Suprapubic skin (tissue), 4 donors: ENCODE results near the gene PPP1R12B.
"Not testable (repeated sequence)": the region's sequence is repeated elsewhere in the genome, so short reads cannot be mapped to it uniquely, and the experiment has no call there.

Experiments used
- POLR2A ChIP-seq, 2 donors: fragments of 450-650 bp; IDR thresholded peaks; one replicate each; pipeline ENCODE4 v1.6.1; 2017; ENCODE audit warnings: antibody characterized with exemption in 2 of 2, mild to moderate bottlenecking in 2 of 2, moderate library complexity in 2 of 2
- POLR2AphosphoS5 ChIP-seq, 3 donors: sonication (generic); formaldehyde crosslinking; IDR thresholded peaks; one replicate each; pipeline ENCODE4 v1.6.1; 2017; ENCODE audit warnings: antibody characterized with exemption in 3 of 3
- TF ChIP-seq, protein P1 (sequence below), 2 donors: fragments of 200-600 bp in 1 of 2; fragments of 450-650 bp in 1 of 2; sonication (generic) in 1 of 2; IDR thresholded peaks; one replicate each; pipeline ENCODE4 v1.5.1; 2016 to 2019; ENCODE audit warnings: antibody characterized with exemption in 2 of 2, mild to moderate bottlenecking in 1 of 2, moderate library complexity in 1 of 2

DNA sequence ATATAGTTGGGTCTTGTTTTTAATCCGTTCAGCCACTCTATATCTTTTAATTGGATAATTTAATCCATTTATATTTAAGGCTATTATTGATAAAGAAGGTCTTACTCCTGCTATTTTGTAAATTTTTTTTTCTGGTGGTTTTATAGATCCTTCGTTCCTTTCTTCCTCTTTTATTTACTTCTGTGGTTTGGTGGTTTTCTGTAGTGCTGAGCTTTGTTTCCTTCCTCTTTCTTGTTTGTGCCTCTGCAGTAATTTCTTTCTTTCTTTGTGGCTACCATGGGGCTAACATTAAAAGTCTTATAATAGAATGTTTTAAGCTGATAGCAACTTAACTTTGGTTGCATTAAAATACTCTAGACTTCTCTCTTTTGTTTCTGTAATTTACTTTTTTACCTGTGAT lies 135.5 kb downstream of the PPP1R12B start:
- TF ChIP-seq, protein P1, sequence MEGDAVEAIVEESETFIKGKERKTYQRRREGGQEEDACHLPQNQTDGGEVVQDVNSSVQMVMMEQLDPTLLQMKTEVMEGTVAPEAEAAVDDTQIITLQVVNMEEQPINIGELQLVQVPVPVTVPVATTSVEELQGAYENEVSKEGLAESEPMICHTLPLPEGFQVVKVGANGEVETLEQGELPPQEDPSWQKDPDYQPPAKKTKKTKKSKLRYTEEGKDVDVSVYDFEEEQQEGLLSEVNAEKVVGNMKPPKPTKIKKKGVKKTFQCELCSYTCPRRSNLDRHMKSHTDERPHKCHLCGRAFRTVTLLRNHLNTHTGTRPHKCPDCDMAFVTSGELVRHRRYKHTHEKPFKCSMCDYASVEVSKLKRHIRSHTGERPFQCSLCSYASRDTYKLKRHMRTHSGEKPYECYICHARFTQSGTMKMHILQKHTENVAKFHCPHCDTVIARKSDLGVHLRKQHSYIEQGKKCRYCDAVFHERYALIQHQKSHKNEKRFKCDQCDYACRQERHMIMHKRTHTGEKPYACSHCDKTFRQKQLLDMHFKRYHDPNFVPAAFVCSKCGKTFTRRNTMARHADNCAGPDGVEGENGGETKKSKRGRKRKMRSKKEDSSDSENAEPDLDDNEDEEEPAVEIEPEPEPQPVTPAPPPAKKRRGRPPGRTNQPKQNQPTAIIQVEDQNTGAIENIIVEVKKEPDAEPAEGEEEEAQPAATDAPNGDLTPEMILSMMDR (IDR thresholded peaks at IDR 0.05) = not testable (repeated sequence)
- not testable (repeated sequence) for TF ChIP-seq POLR2AphosphoS5, POLR2A (IDR thresholded peaks at IDR 0.05)
